Activated naive CD4-positive, alpha-beta T cell (primary cell): ENCODE measurements around the gene CPA3.

Source experiments
- DNase-seq, 4 experiments: peaks; one replicate each; lab custom pipeline; 2025; lab: John Stamatoyannopoulos, UW

CPA3 gene

GRCh38 chr3:148861277-148861869 lies 3.7 kb upstream of the CPA3 start:
- no peak for DNase-seq

DNA sequence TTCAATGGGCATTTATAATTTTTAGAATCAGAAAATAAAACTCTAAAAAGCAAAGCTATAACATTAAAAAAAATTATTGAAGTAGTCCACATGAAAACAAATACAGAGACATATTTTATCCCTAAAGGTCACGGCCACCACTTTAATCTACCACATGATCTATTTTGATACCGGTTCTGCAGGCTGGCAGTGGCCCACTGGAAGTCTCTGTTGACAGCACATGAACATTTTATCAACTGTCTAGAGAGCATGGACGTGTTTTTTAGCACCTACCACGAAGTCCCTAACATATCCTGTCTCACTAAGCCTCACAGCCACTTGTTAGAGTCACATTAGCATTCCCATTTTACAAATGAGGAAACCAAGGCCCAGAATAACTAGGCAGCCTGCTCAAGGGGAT lies 1.8 kb upstream of the CPA3 start:
- DNase-seq, result no peak

- no peak for DNase-seq
Observed at GRCh38 chr3:148863814-148864213, 1.3 kb upstream of the CPA3 start.

- no peak for DNase-seq
Observed at GRCh38 chr3:148866261-148866660, 1.2 kb downstream of the CPA3 start.

GRCh38 chr3:148873270-148873927 lies 8.3 kb downstream of the CPA3 start:
- DNase-seq, result no peak

DNA sequence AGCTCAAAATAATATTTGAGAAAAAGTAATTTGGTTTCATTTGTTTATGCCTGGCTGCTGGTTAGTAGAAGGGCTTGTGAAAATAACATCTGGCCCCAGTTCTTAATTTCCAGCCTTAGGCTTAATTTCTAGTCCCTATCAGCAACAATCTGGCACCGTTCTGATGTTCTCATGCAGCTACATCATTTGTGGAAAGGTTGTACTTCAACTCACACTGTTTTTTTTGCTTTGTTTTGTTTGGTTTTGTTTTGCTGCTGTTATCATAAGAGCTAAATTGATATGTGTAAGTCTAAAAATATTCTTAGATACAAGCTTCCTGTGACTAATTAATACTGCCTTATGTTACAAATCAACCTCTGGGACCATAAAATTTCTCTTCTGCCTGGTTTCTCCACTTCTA lies 8.9 kb downstream of the CPA3 start:
- no peak for DNase-seq

GRCh38 chr3:148878095-148878494 lies 13.0 kb downstream of the CPA3 start:
- DNase-seq, result no peak

DNA sequence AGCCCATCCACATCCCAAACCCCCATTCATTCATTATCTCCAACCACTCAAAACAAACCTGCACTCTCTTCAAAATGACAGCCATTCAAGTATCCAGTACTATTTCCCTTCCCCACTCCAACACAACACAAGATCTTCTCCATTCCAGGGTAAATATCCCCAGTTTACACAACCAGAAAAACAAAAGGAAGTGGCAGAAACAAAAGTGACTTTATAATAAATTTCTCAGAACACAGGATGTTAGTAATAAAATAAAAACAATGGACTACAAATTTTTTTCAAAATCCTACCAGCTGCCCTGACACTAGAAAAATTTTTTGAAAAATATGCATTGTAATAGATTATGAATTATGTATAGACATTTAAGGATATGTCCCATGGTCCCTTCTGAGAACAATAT lies 14.2 kb downstream of the CPA3 start:
- no peak for DNase-seq

- no peak for DNase-seq
Observed at GRCh38 chr3:148880681-148881080, 15.6 kb downstream of the CPA3 start.

- no peak for DNase-seq
Observed at GRCh38 chr3:148881286-148881685, 16.2 kb downstream of the CPA3 start.

- DNase-seq, result no peak
Observed at GRCh38 chr3:148882288-148882687, 17.2 kb downstream of the CPA3 start.

DNA sequence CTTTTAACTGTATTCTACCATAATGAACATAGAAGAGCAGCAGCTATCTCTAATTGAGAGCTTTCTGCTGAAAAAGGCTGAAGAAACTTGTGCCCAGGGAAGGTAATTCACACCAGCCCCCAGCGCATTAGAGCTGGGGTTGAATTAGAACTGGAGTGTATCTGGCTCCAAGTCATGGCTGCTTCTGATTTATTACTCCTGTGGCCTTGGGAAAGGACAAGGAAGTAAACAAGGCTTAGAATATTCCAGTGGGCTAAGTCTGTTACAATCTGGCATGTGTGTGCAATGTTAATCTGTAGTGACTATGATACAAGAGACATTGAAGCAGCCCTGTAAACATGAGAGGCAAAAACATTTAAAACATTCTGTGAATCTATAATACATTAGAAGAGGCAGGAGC lies 18.1 kb downstream of the CPA3 start:
- no peak for DNase-seq

GRCh38 chr3:148884261-148884660 lies 19.2 kb downstream of the CPA3 start:
- no peak for DNase-seq

- DNase-seq, result no peak
Observed at GRCh38 chr3:148889828-148890227, 24.7 kb downstream of the CPA3 start.

GRCh38 chr3:148896062-148896461 lies 31.0 kb downstream of the CPA3 start:
- DNase-seq, result no peak

GRCh38 chr3:148901987-148902791 lies 37.1 kb downstream of the CPA3 start:
- no peak for DNase-seq

- DNase-seq, result no peak
Observed at GRCh38 chr3:148903022-148903442, 37.9 kb downstream of the CPA3 start.

GRCh38 chr3:148903941-148904340 lies 38.8 kb downstream of the CPA3 start:
- DNase-seq, result no peak

GRCh38 chr3:148906667-148907066 lies 41.6 kb downstream of the CPA3 start:
- DNase-seq, result no peak

GRCh38 chr3:148911173-148911572 lies 46.1 kb downstream of the CPA3 start:
- no peak for DNase-seq

GRCh38 chr3:148911592-148911991 lies 46.5 kb downstream of the CPA3 start:
- DNase-seq, result no peak

DNA sequence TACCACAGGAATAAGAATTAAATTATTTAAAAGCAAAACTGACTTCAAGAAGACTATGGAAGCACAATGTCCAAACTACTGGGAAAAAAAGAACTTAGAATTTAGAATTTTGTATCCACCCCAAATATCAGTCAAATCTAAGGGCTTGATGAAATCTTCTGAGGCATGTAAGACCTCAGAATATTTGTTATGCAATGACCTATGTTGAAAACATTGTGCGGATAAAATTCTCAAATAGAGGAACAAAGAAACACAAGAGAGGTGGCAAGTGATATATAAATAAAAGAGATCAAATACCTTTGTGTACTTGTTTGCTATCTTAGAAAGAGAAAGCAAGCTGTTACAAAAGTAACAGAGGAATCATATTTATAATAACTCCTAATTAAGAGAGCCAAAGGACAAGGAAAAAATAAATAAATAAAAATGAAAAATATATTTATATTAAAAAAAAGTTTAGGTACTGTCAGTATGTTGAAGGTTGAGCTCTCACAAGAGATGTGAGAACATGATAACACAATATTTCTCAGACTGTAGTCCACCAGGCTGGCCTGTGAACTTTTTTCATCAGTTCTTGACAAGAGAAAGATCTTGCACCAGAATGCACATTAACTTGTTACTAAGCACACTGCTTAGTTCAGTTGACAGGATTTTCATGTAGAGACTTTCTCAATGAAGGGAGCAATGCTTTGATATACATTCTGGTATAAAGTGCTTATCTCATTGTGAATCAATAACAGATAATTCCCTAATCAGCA lies 50.0 kb downstream of the CPA3 start:
- DNase-seq, result no peak

- DNase-seq, result no peak
Observed at GRCh38 chr3:148916132-148916531, 51.0 kb downstream of the CPA3 start.
